Stomach (tissue), 9 donors: ENCODE results near the gene PNMA1. TPM values are rescaled to one million over a fixed set of nuclear protein-coding genes. Genes with fewer than 3 reads are reported as not detected.

Source experiments
- DNase-seq, 2 donors: peaks; one replicate each; pipeline versions ENCODE4 v3.0.0 to v3.0.0-alpha.2; 2013 to 2019
- H3K27ac ChIP-seq, 5 donors: fragments of 200-600 bp in 4 of 5; sonication (generic) in 4 of 5; one replicate each; pipeline ENCODE4 v1.5.1; 2013 to 2019; ENCODE audit warnings: mild to moderate bottlenecking in 1 of 5, moderate library complexity in 1 of 5
- H3K27me3 ChIP-seq, 3 donors: fragments of 200-600 bp; sonication (generic); one replicate each; pipeline ENCODE4 v1.5.1; 2017 to 2019; ENCODE audit warnings: mixed run types in 1 of 3
- H3K36me3 ChIP-seq, 4 donors: fragments of 200-600 bp; sonication (generic); 1 replicate in 3 of 4; 2 replicates in 1 of 4; pipeline ENCODE4 v1.5.1; 2016 to 2019
- H3K4me1 ChIP-seq, 4 donors: fragments of 200-600 bp; sonication (generic); one replicate each; pipeline ENCODE4 v1.5.1; 2016 to 2019
- H3K4me3 ChIP-seq, 4 donors: fragments of 200-600 bp; sonication (generic) in 3 of 4; one replicate each; pipeline ENCODE4 v1.5.1; 2016 to 2019; ENCODE audit warnings: mild to moderate bottlenecking in 1 of 4
- H3K9me3 ChIP-seq, 4 donors: fragments of 200-600 bp; sonication (generic); one replicate each; pipeline ENCODE4 v1.5.1; 2016 to 2019
- EP300 ChIP-seq: sonication (generic); formaldehyde crosslinking; IDR thresholded peaks from one replicate; pipeline ENCODE4 v1.6.1; 2017; ENCODE audit warnings: antibody characterized with exemption
- POLR2A ChIP-seq, 4 donors: fragments of 450-650 bp; IDR thresholded peaks; one replicate each; pipeline ENCODE4 v1.6.1; 2016; ENCODE audit warnings: antibody characterized with exemption in 4 of 4, control low read depth in 2 of 4, mild to moderate bottlenecking in 1 of 4, moderate library complexity in 1 of 4
- POLR2AphosphoS5 ChIP-seq, 3 donors: sonication (generic); formaldehyde crosslinking; IDR thresholded peaks; one replicate each; pipeline ENCODE4 v1.6.1; 2016; ENCODE audit warnings: antibody characterized with exemption in 3 of 3
- WGBS, 5 donors: extraction: QIAGEN DNeasy Blood & Tissue Kit in 3 of 5; methylation state at CpG; one replicate each; pipeline versions ENCODE4 v1.1.5 to v1.1.7; 2013 to 2018; 5-methylcytosine and 5-hydroxymethylcytosine counted together
- intact Hi-C: fragments of 100-400 bp; cut with DNase I; formaldehyde crosslinking; loops from one replicate; pipeline ENCODE4 v1.15.1; 2023; ENCODE audit warnings: low total_unique reads
- polyA plus RNA-seq, 3 donors: library from polyadenylated mRNA; stranded (reverse); fragments of 200-250 nt; gene quantifications; one replicate each; pipeline ENCODE4 v1.2.3, GENCODE V29; 2013
- total RNA-seq, 5 donors: library from RNA; depleted of rRNA; stranded (reverse); fragments of >200 nt; gene quantifications; one replicate each; pipeline versions ENCODE4 v1.1.0 to v1.2.3, GENCODE V29; 2014 to 2016
- TF ChIP-seq, protein P1 (sequence below), 7 experiments: fragments of 450-650 bp in 4 of 7; fragments of 200-600 bp in 3 of 7; sonication (generic) in 3 of 7; IDR thresholded peaks; one replicate each; pipeline ENCODE4 v1.5.1; 2016 to 2019; ENCODE audit warnings: antibody characterized with exemption in 7 of 7, control low read depth in 2 of 7, mild to moderate bottlenecking in 1 of 7
- donor health status: healthy with polysubstance abuse.
- donor health status: Bipolar disorder and iron deficiency.
- donor health status: healthy.

Gene PNMA1
- total and polyA plus RNA-seq, 8 donors: 13.9 to 42.3 (median 18.3) TPM

DNA sequence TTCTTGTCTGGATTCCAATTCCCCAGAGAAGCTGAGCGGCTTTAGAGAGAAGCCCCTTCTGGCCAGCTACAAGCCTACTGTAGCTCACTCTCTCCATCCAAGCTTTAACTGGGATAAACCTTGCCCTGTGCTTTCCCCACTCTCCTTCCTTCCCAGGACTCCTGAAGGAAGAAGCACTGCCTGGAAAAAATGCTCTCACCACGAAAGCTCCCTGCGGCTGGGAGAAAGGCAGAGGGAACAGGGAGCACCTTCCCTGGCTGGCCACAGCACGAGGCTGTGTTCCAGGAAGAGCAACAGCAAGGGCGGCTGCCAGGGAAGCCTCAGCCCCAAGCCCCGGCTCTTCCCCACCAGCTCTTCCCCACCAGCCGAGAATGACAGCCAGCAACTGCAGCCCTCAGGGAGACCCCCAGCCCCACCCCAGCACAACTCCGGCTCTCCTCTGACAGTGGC lies 40.8 kb upstream of the PNMA1 start:
- no peaks in the 10 kb centered on the region for H3K36me3 ChIP-seq
- TF ChIP-seq POLR2AphosphoS5 (IDR thresholded peaks at IDR 0.05) (peak; percentile 46 to 73 (median 66)), EP300 (no peak)
- intact Hi-C loops: no loop called here
- peak; percentile 71 to 79 for DNase-seq
- no peaks in the 10 kb centered on the region for H3K9me3 ChIP-seq
- peak overlapping the region; percentile 8 to 31 (median 19) for H3K4me3 ChIP-seq
- 8 to 16% (median 13%) methylated on average over 3 to 8 of the region's 8 CpGs for WGBS, 5 donors
- no peaks in the 10 kb centered on the region for H3K27me3 ChIP-seq
- peak overlapping the region; percentile 69 to 100 (median 100) for H3K27ac ChIP-seq
- H3K4me1 ChIP-seq: peaks cover 89 to 95% (median 90%) of the 10 kb centered on the region in 4 donors

DNA sequence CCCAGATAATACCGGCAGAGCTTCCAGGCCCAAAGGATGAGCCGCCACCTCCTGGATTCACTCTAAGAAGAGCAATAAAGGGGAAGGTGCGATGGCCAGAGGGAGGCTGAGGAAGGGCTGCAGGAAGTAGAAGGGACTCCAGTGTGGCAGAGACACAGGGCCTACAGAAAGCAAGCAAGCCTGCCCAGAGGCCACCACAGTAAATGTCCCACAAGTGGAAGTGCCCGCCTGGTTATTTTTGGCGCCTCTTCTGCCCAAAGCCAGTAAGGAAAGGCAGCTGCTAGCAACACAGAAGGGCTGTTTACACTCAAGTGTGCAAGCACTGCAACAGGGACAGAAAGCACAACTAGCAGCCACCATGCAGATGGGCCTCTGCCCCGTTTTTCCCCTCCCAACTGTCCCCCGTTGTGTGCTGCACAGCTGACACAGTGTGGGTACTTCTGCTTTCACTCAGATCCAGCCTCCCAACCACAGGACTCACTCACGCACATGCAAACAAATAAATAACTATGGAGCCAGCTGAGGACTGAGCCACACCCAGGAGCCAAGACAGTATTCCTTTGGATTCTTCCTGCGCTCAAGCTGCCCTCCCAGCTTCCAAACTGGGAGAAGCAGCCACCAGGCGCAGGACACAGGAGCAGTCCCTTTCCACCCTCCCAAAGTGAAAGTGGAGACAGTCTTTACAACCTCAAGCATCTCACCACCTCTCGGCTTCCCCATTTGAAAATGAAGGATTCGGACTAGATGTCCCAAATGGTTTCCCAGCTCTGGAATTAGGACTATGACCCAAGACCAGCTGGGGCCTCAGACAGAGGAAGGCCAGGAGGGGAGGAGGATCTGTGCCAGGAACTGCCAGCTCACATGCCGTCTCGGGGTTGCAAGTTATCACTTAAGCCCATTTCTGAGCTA lies 40.0 kb upstream of the PNMA1 start:
- H3K4me3 ChIP-seq: peak overlapping the region; percentile 8 to 31 (median 19)

DNA sequence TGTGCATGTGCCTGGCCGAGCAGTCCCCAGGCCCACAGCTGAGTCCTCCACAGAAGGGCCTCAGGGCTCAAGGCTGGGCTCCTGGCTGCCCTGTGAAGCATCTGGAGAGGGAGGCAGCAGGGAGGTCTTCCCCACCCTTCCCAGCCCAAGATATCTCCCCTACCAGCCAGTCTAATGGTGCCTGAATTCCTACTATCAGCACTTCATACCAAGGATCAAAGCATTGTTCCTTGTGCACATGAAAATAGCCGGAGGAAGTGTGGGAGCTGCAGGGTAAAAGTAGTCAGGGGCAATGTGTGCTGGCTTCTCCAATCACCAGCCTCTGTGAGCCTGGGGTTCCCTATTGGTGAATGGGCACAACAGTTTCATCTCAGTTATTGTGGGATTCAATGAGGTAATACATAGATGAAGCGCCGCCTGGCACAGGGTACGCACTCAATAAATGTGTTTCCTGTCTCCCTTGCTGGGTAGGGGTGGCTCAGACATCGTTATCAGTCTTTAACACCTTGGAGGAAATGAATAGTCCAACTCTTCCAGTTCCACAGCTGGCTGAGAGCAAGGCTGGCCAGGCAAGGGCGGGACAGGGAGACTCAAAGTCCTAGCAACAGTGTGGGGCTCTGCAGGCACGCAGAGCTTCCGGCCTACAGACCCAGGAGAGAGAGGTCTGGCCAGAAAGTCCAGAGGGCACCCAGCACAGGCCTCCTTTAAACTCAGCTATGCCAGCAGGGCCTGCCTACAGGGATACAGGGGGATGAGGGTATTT lies 39.1 kb upstream of the PNMA1 start:
- peak; percentile 76 to 89 for DNase-seq
- WGBS, 5 donors: 15 to 25% (median 19%) methylated on average over 8 to 9 of the region's 9 CpGs
- peak overlapping the region; percentile 8 to 31 (median 19) for H3K4me3 ChIP-seq
- H3K27ac ChIP-seq: peak overlapping the region; percentile 69 to 100 (median 100)
- peaks cover 94 to 100% (median 100%) of the 10 kb centered on the region in 4 donors for H3K4me1 ChIP-seq
- peak; percentile 57 to 83 (median 80) for TF ChIP-seq POLR2AphosphoS5 (IDR thresholded peaks at IDR 0.05)
- TF ChIP-seq, protein P1, sequence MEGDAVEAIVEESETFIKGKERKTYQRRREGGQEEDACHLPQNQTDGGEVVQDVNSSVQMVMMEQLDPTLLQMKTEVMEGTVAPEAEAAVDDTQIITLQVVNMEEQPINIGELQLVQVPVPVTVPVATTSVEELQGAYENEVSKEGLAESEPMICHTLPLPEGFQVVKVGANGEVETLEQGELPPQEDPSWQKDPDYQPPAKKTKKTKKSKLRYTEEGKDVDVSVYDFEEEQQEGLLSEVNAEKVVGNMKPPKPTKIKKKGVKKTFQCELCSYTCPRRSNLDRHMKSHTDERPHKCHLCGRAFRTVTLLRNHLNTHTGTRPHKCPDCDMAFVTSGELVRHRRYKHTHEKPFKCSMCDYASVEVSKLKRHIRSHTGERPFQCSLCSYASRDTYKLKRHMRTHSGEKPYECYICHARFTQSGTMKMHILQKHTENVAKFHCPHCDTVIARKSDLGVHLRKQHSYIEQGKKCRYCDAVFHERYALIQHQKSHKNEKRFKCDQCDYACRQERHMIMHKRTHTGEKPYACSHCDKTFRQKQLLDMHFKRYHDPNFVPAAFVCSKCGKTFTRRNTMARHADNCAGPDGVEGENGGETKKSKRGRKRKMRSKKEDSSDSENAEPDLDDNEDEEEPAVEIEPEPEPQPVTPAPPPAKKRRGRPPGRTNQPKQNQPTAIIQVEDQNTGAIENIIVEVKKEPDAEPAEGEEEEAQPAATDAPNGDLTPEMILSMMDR (IDR thresholded peaks at IDR 0.05): no peak
- intact Hi-C loops: no loop called here
- no peaks in the 10 kb centered on the region for H3K9me3 ChIP-seq
- no peaks in the 10 kb centered on the region for H3K36me3 ChIP-seq
- H3K27me3 ChIP-seq: no peaks in the 10 kb centered on the region

More for the DNA sequence above, 40.0 kb upstream of the PNMA1 start:
- H3K9me3 ChIP-seq: no peaks in the 10 kb centered on the region
- intact Hi-C loops: no loop called here
- H3K4me1 ChIP-seq: peaks cover 97 to 100% (median 98%) of the 10 kb centered on the region in 4 donors
- TF ChIP-seq POLR2AphosphoS5 (IDR thresholded peaks at IDR 0.05): peak in 1 of 3 donors; percentile 6
- TF ChIP-seq POLR2A (IDR thresholded peaks at IDR 0.05): no peak
- TF ChIP-seq EP300: no peak
- peak overlapping the region; percentile 69 to 100 (median 100) for H3K27ac ChIP-seq
- DNase-seq: peak in 1 of 2 donors; percentile 70
- no peaks in the 10 kb centered on the region for H3K27me3 ChIP-seq
- H3K36me3 ChIP-seq: no peaks in the 10 kb centered on the region
- 22 to 27% (median 27%) methylated on average over 14 of the region's 14 CpGs for WGBS, 5 donors

DNA sequence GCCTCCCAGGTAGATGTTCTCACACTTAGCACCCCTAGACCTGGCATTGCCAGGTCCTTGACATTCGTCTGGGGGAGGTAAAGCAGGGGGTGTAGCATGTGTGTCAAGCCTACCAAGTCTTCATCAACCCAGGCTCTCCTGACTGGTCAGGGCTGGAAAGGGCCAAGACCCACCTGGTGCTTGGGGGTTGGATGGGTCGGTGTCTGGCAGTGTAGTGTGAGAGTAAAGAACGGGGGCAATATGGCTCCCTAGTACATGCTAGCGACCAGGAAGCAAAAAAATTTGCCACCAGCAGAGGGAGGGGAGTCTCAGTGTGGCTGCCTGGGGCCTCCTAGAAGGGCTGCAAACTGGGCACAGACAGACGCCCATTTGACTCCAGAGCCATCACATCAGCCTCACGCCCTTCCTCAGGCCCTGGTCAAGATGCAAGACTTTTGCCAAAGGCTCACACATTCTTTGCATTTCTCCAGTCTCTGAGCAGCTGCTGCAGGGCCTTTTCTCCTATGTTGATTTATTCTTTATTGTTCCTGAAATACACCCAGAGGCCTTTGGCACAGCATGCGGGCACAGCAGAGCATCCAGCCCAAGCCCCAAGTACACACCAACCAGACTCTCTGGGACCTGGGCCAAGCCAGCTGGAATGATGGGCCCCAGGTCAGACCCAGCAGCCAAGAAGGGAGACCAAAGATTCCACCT lies 38.3 kb upstream of the PNMA1 start:
- H3K4me1 ChIP-seq: peaks cover 91 to 100% (median 100%) of the 10 kb centered on the region in 4 donors
- H3K27me3 ChIP-seq: no peaks in the 10 kb centered on the region
- peak in 1 of 3 donors; percentile 25 for TF ChIP-seq POLR2AphosphoS5 (IDR thresholded peaks at IDR 0.05)
- no peak for TF ChIP-seq POLR2A (IDR thresholded peaks at IDR 0.05)
- no peak for TF ChIP-seq EP300
- TF ChIP-seq, protein P1 (IDR thresholded peaks at IDR 0.05): peak in 1 of 7 experiments; percentile 25
- intact Hi-C loops: no loop called here
- no peaks in the 10 kb centered on the region for H3K9me3 ChIP-seq
- 24 to 31% (median 28%) methylated on average over 7 of the region's 7 CpGs for WGBS, 5 donors
- no peaks in the 10 kb centered on the region for H3K36me3 ChIP-seq
- peak; percentile 78 to 88 for DNase-seq
- peak overlapping the region; percentile 69 to 100 (median 100) for H3K27ac ChIP-seq
- peak overlapping the region in 1 of 4 donors; percentile 1 for H3K4me3 ChIP-seq
